NCI-H524 (cell line): ENCODE results near the gene CDH12.
"Not testable (repeated sequence)": the region's sequence is repeated elsewhere in the genome, so short reads cannot be mapped to it uniquely, and the experiment has no call there.

Experiments used
- DNase-seq, 2 experiments: peaks; one replicate each; lab custom pipeline; 2025; lab: John Stamatoyannopoulos, UW

CDH12 gene

GRCh38 chr5:22852807-22853660 is at the start of gene CDH12:
TSS of gene CDH12 (minus strand) at chr5:22853344.
- peak; percentile 83 for DNase-seq

DNA sequence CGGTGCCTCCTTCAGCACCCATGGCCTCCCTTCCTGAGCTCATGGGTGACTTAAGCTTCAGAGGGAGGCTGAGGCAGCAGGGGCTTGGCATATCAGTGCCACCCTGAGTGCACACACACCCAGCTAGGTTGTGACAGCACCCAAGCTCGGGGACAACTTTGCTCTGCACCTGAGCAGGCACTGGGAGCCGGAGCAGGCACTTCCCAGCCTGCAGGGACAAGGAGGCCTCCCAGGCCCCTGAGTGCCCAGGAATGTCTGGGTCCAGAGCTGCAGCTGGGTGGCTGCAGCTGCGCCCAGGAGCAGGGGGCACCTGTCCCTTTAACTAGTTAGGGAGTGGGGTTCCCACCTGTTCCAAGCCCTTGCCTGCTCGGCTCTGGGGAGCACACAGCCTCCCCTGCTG is 48.7 kb upstream of the CDH12 start:
- no peak for DNase-seq

DNA sequence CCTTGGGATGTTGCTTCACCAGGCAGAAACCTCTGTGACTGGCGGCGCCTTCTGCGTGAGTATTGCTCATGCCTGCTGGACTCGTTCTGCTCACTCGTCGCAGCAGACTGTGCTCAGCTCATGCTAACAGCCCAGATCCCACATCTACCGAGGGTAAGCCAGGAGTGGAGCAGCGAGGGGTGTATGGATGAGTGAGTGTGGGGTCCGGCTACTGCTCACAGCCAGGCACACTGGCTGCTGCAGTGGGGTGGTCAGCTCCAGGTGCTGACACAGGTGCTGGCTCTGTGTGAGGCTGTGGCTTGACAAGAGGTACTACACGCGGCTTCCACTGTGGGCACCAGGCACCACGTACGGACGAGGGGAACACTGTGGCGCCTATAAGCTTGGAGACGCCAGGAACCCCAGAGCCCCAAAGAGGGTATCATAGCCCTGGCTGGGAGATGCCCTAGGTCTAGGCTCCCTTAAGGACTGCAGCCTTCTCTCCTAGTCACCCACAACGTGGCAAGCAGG is 47.7 kb upstream of the CDH12 start:
- DNase-seq = no peak

DNA sequence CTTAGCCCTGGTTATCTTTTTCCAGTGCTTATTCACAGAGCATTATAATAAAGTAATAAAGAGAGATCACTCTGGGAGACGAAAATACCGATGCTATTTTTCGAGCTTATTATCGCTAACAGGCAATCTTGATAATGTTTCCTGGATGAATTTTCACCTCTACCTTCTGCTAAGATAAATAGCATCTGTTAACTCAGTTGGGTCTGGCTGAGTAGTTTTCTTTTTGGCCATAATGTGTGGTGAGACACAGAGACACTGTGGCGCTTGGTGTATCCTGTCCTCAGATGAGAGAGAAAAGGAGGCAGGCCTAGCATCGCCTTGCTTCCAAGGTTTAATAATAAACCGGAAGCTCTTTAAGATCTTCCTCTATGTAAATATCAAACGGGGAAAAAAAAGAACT is 46.2 kb upstream of the CDH12 start:
- DNase-seq = no peak

DNA sequence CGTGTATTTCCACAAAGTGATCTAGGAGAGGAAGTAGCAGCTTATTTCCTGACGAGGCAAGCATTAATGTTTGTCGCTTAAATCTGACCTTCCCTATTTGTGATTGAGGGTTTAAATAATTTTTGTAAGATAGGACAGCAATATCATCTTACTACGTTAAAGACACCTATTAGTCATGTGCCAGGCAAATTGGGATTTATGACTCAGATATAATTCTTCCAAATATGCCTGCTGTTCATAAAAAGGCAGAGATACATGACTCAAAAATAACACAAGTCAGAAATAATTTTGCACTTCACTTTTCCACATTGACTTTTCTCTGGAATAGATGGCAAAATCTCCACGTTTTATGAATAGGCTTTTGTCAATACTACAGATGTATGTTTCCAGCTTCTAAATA is 43.0 kb upstream of the CDH12 start:
- DNase-seq = no peak

- DNase-seq = no peak
These were observed 39.3 kb upstream of the CDH12 start for GRCh38 chr5:22892441-22892840.

DNA sequence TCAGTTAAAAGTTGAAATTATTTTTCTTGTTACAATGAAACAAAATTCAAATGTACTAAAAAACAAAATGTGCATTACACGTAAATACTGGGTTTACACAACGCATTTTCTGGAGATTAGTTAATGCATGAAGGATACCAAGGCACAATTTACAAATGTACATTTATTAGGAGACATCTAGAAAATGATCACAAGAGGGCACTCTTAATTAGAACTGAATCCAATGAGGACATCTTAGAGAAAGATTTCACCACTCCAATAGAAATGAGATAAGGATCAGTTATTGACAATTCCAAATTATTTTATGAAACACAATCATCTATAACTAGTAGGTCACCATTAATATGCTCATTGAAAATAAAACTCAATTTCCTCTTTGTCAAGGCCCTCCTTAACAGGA is 36.6 kb upstream of the CDH12 start:
- peak in 1 of 2 experiments; percentile 54 for DNase-seq

DNA sequence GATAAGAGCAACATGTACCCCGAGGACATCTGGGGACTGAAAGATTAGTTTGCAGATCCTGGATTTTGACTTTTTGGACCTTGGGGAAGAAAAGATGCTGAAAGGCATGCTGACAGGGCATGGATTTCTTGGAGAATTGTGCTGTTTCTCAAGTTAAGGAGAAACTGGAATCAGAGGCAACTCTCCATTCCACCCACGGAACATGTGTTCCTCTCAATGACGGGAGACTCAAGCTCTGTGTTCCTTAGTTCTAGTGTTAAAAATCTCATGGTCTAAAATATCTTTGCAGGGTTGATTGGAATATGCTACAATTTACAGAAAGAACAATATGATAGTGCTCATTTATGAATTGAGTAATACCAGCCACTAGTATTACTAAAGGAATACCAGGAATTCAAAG is 34.4 kb upstream of the CDH12 start:
- no peak for DNase-seq

DNA sequence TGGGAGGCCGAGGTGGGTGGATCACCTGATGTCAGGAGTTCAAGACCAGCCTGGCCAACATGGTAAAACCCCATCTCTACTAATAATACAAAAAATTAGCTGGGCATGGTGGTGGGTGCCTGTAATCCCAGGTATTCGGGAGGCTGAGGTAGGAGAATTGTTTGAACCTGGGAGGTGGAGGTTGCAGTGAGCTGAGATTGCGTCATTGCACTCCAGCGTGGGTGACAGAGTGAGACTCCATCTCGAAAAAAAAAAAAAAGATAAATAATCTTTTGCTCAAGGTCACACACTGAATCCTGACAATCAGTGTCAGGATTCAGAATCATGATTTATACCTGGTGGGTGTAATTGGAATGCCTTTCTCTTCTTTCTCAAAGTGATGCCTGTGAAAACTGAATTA is 5.8 kb upstream of the CDH12 start:
- DNase-seq = not testable (repeated sequence)

DNA sequence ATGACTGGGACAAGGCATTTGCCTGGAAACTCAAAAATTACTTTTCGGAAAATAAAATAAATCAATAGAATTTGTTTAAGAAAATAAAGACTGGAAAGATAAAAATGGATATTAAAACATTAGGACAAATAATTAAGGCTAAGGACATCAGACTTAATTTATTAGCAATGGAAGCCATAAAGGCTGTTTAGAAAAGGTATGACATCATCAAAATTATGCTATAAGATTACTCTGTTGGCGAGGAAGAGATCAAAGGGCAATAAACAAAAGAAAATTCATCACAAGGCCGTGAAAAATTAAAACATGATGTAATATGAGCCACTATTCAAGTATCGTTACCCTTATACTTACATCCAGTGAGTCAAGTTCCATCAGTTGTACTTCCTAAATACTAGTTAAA is 2.7 kb upstream of the CDH12 start:
- no peak for DNase-seq

DNA sequence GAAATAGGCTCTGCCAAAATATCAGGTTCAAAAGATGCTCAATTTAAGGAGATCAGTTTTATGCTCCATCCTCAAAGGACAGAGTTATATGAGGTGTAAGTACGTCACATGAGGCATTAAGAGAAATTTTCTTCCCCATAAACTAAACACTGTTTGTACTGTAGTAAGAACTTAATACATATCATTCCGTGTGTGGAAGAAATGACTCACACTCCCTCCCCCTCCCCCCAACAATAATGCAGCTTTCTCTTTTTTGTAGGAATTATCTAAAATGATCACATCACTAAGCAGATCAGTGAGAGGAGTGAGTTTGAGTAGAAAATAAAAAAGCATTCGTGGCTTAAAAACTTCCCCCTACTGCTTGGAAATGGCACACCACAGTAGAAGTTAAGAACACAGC is 2.2 kb downstream of the CDH12 start:
- DNase-seq = peak; percentile 36 to 58

GRCh38 chr5:22846693-22847092 is 6.5 kb downstream of the CDH12 start:
- no peak for DNase-seq

- DNase-seq = peak; percentile 16 to 83
These were observed 8.5 kb downstream of the CDH12 start for GRCh38 chr5:22844636-22845035.

GRCh38 chr5:22844155-22844554 is 9.0 kb downstream of the CDH12 start:
- DNase-seq = peak in 1 of 2 experiments; percentile 29

- no peak for DNase-seq
These were observed 10.6 kb downstream of the CDH12 start for GRCh38 chr5:22842574-22842973.

DNA sequence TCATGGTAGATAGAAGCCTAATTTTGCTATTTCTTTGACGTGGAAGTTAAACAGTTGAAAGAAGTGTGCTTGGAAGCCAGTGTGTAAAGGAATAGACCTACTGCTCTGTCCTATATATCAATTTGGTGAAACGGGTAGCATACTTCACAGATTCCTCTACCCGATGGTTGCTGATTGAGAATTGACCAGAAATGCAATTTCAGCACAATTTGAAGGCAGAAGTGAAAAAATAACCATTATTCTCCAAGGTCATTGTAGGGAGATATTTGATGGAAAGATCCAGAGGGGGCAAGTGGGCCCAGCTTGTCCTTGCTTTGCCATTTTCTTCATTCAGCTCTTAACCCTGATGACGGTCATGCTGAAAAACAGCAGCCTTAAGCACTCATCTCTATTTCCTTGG is 15.3 kb downstream of the CDH12 start:
- no peak for DNase-seq

- no peak for DNase-seq
These were observed 17.5 kb downstream of the CDH12 start for GRCh38 chr5:22835686-22836085.

DNA sequence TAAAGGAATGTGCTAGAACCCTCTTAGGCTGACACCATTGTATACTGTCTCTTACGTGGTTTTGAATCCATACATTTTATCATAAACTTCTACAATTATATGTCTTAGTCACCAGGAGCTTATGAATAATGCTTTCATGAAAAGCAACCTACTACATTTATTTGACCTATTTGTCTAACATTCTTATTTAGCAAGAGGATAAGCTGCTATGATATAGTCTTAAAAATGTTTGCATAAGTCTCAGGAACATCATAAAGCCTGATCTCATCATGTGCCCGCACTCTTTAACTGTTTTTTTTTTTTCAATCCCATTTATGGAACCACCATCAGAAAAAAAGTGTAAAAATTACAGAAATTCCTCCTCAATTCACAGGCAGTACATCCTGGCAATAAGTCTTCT is 59.7 kb downstream of the CDH12 start:
- DNase-seq = no peak

- no peak for DNase-seq
These were observed 65.3 kb downstream of the CDH12 start for GRCh38 chr5:22787807-22788206.

DNA sequence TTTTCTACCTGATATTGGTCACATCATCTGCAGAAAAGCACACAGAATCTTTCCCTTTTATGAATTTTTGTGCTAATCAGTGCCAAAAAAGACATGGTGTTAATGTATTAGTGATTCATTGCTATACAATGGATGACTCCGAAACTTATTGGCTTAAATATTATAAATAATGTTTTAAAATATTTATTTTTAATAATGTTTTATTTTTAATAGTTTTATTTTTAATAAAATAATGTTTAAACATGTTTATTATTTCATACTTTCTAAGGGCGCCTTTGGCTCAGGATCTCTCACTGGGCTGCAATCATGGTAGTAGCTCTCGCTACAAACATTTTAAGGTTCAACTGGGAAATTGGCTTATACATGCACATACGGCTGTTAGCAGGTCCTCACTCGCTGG is 65.7 kb downstream of the CDH12 start:
- DNase-seq = no peak

GRCh38 chr5:22780756-22781155 is 72.4 kb downstream of the CDH12 start:
- no peak for DNase-seq

DNA sequence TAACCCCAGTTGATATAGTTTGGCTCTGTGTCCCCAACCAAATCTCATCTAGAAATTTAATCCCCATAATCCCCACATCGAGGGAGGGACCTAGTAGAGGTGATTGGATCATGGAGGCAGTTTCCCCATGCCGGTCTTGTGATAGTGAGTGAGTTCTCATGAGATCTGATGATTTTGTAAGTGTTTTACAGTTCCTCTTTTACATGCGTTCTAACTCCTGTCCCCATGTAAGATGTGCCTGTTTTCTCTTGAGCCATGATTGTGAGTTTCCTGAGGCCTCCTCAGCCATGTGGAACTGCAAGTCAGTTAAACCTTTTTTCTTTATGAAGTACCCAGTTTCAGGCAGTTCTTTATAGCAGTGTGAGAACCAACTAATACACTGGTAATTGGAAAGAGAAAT is 73.6 kb downstream of the CDH12 start:
- DNase-seq = no peak

- DNase-seq = no peak
These were observed 76.9 kb downstream of the CDH12 start for GRCh38 chr5:22776285-22776684.

GRCh38 chr5:22774214-22774613 is 78.9 kb downstream of the CDH12 start:
- DNase-seq = not testable (repeated sequence)
